Measurements from ENCODE around the gene GRIPAP1. TPM values are rescaled to one million over a fixed set of nuclear protein-coding genes. Genes with fewer than 3 reads are reported as not detected.

GRIPAP1 gene
- total and polyA plus RNA-seq, 12 donors, result 27.4 to 86.6 (median 41.9) TPM

DNA sequence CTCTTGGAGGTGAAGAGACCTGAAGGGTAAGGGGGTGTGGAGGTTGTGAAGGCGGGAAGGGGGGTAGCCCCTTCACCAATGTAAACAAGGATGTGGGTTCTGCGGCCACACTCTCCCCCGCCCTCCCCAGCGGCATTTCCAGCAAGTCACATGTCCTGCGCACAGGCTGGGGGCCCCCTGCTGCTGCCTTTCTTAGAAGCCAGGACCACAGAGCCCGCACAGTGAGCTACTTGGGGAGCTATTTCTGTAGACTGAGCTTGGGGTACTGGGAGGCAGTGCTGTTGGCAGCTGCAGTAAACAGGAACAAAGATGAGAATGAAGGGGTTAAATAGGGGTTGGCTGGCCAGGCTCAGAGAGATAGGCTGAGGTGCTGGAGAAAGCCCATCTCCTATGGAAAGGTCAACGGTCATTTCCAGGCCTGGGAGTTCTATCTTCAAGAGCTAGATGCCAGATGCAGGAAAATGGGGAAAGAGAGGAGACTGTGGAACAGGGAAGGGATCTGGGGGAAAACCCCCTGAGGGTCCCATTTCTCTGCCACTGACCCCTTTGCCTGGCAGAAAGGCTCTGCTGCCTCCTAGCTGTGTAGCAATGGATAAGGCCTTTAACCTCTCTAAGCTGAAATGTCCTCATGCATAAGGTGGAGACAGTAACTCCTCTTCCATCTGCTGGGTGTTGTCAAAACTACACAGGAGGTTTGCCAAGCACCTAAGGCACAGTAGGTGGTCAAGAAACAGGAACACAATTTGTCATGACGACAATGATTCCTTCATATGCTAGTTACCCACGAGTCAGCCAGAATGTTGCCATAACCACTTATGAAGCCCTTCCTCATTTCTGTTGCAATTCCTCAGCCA lies 64.8 kb downstream of the GRIPAP1 start:
- WGBS, 4 donors, result 42 to 60% (median 48%) methylated on average over 3 to 9 of the region's 9 CpGs
- peaks cover 0 to 15% of the 10 kb centered on the region in 2 donors for H3K36me3 ChIP-seq (replicated peaks in 1 of 2)
- DNase-seq, result peak in 1 of 7 donors; percentile 56
- TF ChIP-seq, protein P1, sequence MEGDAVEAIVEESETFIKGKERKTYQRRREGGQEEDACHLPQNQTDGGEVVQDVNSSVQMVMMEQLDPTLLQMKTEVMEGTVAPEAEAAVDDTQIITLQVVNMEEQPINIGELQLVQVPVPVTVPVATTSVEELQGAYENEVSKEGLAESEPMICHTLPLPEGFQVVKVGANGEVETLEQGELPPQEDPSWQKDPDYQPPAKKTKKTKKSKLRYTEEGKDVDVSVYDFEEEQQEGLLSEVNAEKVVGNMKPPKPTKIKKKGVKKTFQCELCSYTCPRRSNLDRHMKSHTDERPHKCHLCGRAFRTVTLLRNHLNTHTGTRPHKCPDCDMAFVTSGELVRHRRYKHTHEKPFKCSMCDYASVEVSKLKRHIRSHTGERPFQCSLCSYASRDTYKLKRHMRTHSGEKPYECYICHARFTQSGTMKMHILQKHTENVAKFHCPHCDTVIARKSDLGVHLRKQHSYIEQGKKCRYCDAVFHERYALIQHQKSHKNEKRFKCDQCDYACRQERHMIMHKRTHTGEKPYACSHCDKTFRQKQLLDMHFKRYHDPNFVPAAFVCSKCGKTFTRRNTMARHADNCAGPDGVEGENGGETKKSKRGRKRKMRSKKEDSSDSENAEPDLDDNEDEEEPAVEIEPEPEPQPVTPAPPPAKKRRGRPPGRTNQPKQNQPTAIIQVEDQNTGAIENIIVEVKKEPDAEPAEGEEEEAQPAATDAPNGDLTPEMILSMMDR (IDR thresholded peaks at IDR 0.05), result no peak
- TF ChIP-seq POLR2A (IDR thresholded peaks at IDR 0.05), result no peak
- H3K4me3 ChIP-seq, result no peak overlapping the region
- intact Hi-C loops (cut with DNase I), result no loop called here
- no peaks in the 10 kb centered on the region for H3K27me3 ChIP-seq
- H3K4me1 ChIP-seq (replicated peaks in 1 of 2), result peaks cover 0 to 21% of the 10 kb centered on the region in 2 donors
- no peaks in the 10 kb centered on the region for H3K9me3 ChIP-seq (replicated peaks in 1 of 3)
- peak overlapping the region in 2 of 5 donors; percentile 47 to 52 for H3K27ac ChIP-seq

- Histone ChIP-seq H3K4me3 (no peak overlapping the region), H3K4me1 (replicated peaks in 1 of 2) (peaks cover 0 to 17% of the 10 kb centered on the region in 2 donors), H3K9me3 (replicated peaks in 1 of 3) (no peaks in the 10 kb centered on the region), H3K27ac (peak overlapping the region in 1 of 5 donors; percentile 52), H3K36me3 (replicated peaks in 1 of 2) (peaks cover 0 to 19% of the 10 kb centered on the region in 2 donors), H3K27me3 (no peaks in the 10 kb centered on the region)
- no peak for DNase-seq
- WGBS, 4 donors, result 60 to 83% (median 79%) methylated on average over 4 to 8 of the region's 8 CpGs
- TF ChIP-seq POLR2A (IDR thresholded peaks at IDR 0.05), result no peak
- TF ChIP-seq, protein P1 (IDR thresholded peaks at IDR 0.05), result no peak
- intact Hi-C loops (cut with DNase I), result no loop called here
Observed at GRCh38 chrX:48936429-48937053, 65.5 kb downstream of the GRIPAP1 start.

GRCh38 chrX:48935301-48935670 lies 66.8 kb downstream of the GRIPAP1 start:
- intact Hi-C loops (cut with DNase I), result no loop called here
- TF ChIP-seq POLR2A (IDR thresholded peaks at IDR 0.05), result no peak
- TF ChIP-seq, protein P1 (IDR thresholded peaks at IDR 0.05), result no peak
- no peaks in the 10 kb centered on the region for H3K27me3 ChIP-seq
- H3K4me1 ChIP-seq (replicated peaks in 1 of 2), result peaks cover 0 to 13% of the 10 kb centered on the region in 2 donors
- DNase-seq, result no peak
- no peaks in the 10 kb centered on the region for H3K9me3 ChIP-seq (replicated peaks in 1 of 3)
- no peak overlapping the region for H3K4me3 ChIP-seq
- peak overlapping the region in 1 of 5 donors; percentile 40 for H3K27ac ChIP-seq
- peaks cover 0 to 23% of the 10 kb centered on the region in 2 donors for H3K36me3 ChIP-seq (replicated peaks in 1 of 2)
- 50 to 89% (median 83%) methylated on average over 1 of the region's 1 CpG for WGBS, 4 donors

DNA sequence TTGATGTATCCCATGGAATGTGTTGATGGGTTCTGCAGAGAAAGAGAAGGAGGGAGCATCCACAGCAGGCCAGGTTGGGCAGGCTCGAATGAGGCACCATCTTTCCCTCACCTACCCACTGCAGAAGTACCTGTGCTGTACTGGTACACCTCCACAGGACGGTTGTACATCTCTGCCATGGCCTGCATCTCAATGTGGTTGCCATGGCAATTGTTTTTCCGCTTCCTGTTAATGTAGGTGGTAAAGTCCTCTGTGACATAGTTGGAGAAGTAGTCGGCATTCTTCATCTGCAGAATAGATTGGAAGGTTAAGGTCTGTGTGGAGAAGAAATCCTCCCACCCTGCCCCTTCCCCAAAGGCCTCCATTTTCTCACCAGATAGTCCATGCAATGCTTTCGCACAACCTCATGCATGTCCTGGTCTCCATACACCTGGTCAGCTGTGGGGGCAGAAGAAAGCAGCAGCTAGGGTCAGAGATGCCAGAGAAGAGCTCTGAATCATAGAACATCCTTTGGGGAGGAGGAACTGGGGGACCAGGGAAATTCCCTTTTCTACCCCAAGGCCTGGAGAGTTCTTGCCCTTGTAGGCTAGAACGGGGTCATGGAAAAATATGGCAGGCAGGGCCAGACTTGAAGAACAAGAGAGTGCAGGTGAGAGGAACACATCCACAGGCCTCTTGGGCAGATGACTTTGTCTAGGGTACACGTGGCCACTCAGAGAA lies 67.3 kb downstream of the GRIPAP1 start:
- 65 to 89% (median 72%) methylated on average over 5 to 7 of the region's 7 CpGs for WGBS, 4 donors
- no peak for TF ChIP-seq POLR2A (IDR thresholded peaks at IDR 0.05)
- TF ChIP-seq, protein P1 (IDR thresholded peaks at IDR 0.05), result no peak
- Histone ChIP-seq H3K36me3 (replicated peaks in 1 of 2) (peaks cover 0 to 28% of the 10 kb centered on the region in 2 donors), H3K27me3 (no peaks in the 10 kb centered on the region), H3K27ac (peak overlapping the region in 1 of 5 donors; percentile 40), H3K4me3 (no peak overlapping the region), H3K9me3 (replicated peaks in 1 of 3) (no peaks in the 10 kb centered on the region), H3K4me1 (replicated peaks in 1 of 2) (peaks cover 0 to 13% of the 10 kb centered on the region in 2 donors)
- DNase-seq, result no peak
- intact Hi-C loops (cut with DNase I), result no loop called here
